NOMO-1 treated with DMSO at 0.1 percent for 48 hours (cell line): Measurements from ENCODE around the gene PPP1R12B.
"Not testable (repeated sequence)": the region's sequence is repeated elsewhere in the genome, so short reads cannot be mapped to it uniquely, and the experiment has no call there.

Experiments
- DNase-seq: peaks from one replicate; lab custom pipeline; 2025; ENCODE audit not compliant: unreplicated experiment; lab: John Stamatoyannopoulos, UW

PPP1R12B gene

DNA sequence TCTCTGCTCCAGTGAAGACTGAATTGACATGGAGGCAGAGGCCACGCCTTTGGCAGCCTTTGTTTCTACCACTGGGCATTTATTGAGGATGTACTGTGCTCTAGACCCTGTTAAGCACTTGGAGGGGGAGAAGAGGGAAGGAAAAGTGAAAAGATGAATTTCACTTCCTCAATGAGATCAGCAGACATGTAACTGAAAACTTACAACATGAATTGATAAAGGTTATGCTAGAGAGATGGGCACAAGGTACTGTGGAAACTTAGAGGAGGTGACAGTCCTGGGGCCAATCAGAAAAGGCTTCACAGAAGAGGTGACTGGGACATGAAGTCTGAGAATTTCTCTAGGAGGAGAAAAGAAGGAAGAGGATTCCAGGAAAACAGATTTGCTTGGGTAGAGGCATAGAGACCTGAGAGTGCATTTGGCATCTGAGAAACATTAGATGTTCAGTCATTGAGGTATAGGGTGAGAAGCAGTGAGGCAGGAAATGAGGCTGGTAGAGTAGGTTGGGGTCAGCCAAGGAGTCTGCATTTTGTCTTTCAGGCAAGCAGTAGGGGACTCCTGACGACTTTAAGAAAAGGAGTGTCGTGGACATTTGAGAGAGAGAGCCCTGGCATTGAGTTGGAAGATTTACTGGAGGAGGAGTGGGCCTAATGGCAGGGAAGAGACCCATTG is 248.7 kb downstream of the PPP1R12B start:
- peak; percentile 67 for DNase-seq

DNA sequence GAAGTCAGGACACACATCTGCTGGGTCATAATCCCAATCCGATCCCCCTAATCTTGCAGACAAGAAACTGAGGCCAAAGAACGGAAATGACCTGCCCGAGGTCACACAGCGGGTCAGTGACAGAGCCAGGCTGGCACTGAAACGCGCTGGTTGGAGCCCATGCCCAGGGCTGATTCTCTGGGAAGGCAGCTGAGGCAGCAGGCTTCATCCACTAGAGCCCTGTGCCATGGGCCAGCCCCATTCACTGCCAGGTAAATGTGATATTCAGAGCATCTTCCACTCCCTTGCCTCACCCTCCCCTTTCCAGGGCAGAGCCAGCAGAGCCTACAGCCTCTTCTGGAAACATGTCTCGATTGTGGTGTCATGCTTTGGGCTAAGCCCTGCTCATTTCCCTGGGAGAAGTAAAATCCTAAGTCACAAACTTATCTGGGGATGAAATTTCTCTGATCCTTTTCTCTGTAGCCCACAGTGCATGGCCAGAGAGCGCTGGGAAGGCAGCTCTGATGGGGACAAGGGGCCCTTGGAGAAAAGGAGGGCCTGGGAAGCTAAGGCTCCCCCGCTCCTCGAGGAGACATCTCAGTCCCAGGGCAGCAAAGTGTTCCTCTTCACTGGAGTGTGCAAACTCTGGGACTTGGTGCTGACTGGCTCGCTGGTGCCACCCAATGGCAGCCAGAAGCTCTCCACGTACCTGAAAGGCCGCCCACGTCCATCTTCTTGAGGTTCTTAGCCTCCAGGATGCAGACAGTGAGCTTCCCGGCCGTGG is 251.4 kb downstream of the PPP1R12B start:
- DNase-seq, result peak; percentile 21

DNA sequence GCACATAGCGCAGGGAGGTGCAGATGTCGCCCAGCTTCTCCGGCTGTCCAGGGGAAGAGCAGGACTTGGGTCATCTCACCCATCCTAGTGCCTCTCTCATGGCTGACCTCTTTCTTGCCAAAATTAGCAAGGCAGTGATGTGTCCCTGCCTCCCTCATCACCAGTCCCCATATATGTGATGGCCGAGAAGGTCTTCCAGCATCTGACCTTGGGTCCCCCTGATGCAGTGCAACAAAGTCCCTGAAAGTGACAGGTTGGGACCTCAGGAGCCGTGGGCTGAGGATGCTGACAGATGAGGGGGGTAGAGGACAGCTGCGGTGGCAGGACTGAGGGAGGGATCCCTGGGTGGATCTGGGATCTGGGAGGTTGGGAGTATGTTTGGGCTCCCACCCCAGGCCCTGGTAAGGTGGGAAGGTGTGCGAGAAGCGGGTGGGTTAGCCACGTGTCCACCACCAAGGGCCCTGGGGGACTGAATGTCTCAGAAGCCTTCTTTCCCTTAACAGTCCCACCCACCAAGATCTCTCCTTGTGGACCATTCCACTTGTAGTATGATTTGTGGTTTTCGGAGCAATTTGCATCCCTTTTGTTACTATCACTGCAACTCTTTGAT is 252.0 kb downstream of the PPP1R12B start:
- no peak for DNase-seq

DNA sequence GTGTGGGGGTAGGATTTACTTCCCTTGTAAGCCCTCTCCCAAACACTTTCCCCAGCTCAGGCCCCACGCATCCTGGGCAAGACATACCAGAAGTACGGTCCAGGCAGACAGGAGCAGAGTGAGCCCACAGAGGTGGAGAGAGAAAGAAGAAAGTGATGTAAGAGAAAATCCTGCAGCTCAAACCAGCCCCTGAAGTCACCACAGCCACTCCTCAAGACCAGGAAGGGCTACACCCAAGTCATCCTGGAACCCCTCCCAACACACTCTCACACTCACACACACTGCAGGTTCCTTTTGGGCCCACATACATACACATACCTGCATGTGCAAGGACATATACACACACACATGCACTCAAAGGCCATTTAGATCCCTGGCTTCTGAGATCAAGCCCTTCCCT is 254.9 kb downstream of the PPP1R12B start:
- no peak for DNase-seq

DNA sequence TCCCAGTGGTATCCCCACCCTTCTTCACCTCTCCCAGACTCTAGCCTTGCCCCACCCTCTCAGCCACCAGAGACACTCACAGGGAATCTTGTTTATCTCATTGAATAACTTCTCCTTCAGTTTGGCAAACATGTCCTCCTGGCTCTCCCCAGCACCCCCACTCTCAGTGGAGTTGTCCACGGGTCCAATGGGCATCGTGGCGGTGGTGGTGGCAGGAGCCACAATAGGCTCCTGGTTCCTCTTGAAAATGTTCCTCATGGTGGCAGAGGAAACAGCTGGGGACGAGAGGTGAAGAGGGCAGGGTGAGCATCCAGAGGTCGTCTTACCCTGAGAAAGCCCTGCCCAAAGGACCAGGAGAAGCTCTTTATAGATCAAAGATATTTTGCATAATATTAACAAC is 257.0 kb downstream of the PPP1R12B start:
- DNase-seq, result no peak

DNA sequence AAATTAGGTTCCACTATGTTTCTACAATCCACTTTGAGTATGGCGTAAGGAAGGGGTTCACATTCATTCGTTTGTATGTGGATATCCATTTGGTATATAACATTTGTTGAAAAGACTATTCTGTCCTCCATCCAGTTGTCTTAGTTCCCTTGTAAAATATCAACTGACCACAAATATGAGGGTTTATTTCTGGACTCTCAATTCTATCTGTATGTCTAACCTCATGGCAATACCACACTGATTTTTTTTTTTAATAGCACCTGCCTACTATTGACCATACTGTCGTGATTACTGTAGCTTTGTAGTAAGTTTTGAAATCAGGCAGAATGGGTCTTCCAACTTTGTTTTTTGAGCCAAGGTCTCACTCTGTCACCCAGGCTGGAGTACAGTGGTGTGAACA is 263.5 kb downstream of the PPP1R12B start:
- not testable (repeated sequence) for DNase-seq

DNA sequence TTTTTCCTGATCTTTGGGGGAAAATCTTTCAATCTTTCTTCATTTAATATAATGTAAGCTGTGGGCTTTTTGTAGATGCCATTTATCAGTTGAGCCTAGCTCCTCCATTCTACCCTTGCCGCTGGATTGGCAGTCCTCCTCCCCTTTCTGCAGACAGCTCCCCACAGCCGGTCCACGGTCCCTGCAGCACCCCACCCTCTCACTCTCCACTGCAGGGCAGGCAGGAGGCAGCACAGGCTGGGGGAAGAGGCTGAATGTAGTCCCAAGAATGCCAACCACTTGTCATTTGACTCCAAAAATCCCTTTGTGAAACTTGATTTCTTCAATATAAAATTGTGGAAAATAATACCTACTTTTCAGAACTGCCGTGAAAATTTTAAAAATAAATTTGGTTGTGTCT is 265.1 kb downstream of the PPP1R12B start:
- no peak for DNase-seq

DNA sequence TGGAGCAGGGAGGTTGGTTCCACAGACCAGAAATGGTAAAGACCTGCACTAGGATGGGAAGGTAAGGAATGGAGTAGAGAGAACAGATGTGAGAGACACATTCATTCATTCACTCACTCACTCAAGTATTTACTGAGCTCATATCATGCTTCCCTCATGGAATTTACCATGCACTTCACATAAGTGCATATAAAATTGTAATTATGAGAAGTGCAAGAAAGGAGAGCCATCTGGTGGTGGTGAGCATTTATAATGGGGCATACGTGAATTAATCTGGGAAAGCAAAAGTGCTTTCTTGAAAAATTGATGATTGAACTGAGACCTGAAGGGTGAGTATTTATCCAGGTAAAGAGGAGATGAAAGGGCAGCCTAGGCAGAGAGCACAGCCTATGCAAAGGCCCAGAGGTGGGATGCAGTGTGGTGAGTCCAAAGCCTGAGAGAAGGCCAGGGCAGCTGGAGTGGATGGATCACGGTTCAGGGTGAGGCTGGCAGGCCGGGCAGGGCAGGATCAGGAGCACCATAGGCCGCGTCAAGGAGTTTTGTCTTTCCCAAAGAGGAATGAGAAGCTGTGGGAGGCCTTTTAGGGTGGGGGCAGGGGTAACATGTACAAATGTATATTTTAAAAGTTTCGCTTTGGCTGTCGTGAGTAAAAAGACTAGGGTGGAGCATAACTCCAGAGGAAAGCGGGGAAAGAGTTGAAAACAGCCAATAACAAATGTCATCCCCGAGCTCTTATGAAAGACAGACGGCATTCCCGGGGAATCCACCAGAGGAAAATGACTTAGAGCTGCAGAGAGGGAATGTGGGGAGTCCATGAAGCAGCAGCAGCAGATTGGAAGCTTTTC is 266.1 kb downstream of the PPP1R12B start:
- not testable (repeated sequence) for DNase-seq

DNA sequence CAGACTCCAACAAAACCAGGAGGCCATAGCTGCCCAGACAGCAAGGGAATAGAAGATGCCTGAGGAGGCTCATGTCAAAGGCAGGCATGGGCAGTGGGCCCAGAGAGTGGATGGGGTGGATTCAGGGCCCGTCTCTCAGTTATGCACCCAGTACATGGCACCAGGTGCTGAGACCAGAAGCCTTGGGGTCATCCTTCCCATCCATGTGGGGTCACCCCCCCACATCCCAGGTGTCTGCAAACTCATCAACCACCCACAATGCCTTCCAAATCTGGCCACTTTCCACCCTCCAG is 266.7 kb downstream of the PPP1R12B start:
- not testable (repeated sequence) for DNase-seq

DNA sequence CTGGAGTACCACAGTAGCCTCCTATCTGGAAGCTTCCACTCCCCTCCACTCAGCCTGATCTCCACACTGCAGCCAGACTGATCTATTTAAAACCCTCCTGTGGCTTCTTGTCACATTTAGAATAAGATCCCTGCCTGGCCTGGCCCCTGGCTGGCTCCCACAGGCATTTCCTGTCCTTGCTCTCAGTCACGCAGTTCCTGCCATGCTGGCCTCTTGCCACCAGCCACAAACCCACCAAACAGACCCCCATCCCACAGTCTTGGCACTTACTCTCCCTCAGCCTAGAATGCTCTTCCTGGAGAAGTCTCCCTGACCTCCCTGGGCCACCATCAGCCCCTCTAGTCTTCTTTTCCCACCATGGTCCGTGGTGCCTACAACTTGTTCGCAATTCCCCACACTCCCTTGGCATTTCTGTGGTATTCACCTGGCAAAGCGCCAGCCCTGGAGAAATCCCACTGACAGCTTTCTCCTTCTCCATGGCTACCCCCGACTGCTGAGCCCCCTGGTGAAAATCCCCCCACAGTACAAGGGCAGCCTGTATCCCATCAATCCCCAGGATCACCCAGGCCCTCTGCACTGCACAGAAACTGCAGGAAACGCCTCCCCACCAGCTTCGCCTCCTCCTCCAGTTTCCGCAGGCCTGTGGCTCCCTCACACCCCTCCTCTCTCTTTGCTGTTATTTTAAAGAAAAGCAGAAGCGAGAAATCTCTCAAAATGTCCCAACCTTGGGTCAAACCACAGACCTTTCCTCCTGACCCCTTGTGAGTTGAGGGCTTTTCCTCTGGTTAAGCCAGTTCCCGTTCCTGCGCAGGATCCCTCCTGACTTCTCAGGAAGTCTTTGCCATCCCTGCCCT is 267.2 kb downstream of the PPP1R12B start:
- DNase-seq, result peak; percentile 95

DNA sequence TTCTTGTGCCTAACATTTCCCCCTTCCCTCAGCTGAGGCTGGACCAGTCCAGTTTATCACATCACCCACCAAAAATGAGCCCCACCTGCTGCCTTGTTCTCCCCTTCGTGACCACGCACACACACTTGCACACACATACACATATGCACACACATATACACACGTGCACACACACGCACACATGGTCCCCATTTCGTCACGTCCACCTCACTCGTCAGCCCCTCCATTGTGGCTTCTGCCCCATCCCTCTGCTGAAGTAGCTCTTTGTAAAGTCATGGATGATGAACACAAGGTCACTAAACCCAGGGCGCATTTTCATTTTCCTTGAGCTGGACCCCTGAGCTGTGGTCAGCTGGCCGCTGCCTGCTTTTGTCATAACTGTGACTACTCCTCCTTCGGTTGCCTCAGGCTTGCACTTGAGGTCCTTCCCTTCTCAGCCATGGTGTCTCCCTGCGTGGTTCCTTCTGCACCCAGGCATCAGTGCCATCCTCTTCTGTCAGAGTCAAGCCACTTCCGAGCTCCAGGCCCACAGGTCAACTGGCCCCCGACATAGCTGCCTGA is 267.9 kb downstream of the PPP1R12B start:
- DNase-seq, result peak; percentile 66

DNA sequence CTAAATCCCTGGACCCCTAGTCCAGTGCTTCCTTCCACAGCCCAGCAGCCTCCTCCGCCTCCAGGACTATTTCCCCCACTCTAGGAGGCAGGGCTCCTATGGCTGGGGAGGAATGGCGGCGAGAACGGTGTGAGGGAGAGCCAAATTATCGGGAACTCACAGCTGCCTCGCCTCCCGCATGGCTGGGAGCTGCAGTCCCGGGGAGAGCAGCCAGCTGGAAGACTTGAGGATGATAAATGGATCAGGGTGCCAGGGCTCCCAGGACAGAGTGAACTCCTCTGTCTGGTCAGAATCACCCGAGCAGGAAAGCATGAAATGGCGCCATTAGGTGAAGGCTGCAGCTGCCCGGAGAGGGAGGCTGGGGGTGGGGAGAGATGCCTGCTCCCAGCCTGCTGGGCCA is 270.5 kb downstream of the PPP1R12B start:
- not testable (repeated sequence) for DNase-seq

DNA sequence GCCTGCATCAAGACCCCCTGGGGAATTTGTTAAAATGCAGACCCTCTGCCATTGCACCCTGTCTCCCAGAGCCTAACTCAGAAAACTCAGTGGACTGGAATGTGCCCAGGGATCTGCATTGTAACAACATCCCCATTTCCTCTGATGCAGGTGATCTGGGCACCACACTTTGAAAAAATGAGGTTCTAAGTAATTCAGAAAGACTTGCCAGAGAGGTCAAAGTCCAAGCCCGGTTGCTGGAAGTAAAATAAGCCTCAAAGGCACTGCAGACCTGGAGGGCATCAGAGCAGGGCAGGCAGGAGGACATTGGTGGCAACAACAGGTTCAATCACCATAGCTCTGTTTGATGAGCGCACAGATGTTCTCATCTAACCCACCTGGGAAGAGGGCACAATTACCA is 271.0 kb downstream of the PPP1R12B start:
- no peak for DNase-seq

DNA sequence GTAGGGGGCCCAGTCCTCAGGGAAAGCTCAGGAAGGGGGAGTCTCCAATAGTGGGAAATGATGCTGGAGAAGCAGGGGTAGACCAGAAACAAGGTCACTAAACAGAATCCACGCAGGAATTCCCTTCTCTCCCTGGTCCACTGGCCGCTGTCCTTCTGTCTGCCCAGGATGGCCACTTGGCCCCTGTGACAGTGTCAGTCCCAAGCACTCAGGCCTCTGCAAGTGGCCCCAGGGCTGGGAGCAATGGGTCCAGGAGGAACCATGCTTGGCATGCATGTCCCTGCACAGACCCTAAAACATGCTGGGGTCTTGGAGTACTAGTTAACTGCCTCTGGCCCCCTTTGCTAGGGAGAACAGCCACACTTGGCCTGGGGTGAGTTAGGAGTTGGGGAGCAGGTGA is 271.5 kb downstream of the PPP1R12B start:
- DNase-seq, result not testable (repeated sequence)

DNA sequence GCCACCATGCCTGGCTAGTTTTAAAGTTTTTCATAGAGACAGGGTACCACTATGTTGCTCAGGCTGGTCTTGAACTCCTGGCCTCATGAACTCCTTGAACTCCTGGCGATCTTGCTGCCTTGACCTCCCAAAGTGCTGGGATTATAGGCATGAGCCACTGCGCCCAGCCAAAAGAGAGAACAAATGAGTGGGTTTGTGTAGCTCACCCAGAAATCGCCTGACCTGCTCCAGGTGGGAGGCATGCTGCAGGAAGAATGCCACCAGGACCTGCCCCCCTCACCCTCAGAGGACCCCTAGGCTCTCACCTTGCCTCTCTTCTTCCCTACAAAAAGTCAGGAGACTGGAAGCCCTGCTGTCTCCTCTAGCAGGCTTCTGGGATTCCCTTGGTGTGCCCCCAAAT is 272.9 kb downstream of the PPP1R12B start:
- no peak for DNase-seq

DNA sequence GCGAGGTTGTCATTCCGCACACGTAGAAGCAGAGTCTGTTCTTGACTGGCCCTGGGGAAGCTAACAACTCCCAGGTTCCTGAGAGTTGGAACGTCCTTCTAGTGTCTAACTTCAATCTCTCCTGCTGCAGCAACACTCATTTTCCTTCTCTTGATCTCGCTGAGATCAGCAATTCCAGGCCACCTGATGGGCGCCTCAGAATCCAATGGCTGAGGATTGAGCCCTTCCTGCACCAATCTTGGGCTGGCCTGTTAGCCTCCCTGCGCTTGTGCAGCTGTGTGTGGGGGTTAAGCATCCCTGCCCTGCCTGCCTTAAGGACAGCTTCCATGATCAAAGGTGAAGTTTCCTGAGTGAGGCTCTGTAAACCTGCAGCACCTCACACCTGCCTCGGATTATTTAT is 273.9 kb downstream of the PPP1R12B start:
- DNase-seq, result no peak

DNA sequence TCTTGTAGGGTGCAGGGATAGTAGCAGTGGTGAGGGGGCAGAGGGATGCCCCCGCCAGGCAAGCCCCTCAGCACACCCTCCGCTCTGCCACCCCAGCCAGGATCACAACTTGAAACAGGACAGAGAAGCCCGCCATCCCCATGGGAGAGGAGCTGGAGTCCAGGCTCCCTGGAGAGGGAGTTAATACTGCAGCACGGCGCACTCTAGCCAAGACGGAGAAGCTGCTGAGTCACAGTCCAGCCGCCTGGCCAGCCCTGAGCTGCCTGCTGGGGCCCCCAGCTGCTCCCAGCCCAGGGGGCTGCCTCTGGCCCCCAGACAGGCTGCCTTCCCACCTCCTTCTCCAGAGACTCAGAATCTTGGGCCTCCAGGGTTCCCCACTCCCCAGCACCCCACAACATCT is 274.6 kb downstream of the PPP1R12B start:
- DNase-seq, result no peak

DNA sequence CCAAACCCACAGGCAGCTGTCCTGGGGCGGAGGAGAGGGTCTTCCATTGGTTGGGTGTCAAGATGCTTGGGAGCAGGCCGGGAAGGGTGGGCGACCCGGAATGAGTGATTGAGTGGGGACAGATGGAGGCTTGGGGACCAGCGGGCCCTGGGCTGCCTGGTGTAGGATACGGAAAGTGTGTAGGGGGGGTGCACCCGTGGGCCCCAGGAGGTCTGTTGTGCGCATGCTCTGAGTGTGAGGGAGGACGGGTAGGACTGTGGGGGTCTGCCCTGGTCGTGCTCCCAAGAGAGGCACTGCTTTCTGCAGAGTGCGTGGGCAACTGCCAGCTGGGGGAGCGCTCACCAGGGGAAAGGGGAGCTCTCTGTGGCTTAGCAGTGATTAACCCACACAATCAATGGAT is 275.0 kb downstream of the PPP1R12B start:
- not testable (repeated sequence) for DNase-seq

DNA sequence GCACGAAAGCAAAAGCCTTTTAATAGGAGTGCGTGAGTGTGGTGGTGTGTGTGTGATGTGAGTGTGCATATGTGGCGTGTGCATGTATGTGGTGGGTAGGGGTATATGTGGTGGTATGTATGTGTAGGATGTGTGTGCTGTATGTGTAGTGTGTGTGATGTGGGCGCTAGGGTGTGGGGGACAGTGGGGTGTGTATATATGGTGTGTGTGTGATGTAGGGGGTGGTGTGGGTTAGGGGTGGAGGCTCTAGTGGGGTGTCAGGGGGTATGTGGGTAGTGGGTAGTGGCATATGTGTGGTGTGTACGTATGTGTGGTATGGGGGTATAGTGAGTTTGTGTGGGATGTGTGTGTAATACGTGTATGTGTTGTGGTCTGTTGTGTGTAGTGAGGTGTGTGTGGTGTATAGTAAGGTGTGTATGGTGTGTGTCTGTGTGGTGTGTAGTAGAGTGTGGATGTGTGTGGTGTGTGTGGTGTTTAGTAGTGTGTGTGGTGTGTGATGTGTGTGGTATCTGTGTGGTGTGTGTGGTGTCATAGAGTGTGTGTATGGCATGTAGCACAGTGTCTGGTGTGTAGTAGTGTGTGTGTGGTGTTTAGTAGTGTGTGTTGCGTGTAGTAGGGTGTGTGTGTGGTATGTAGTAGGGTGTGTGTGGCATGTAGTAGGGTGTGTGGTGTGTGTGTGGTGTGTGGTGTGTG is 275.7 kb downstream of the PPP1R12B start:
- DNase-seq, result no peak

DNA sequence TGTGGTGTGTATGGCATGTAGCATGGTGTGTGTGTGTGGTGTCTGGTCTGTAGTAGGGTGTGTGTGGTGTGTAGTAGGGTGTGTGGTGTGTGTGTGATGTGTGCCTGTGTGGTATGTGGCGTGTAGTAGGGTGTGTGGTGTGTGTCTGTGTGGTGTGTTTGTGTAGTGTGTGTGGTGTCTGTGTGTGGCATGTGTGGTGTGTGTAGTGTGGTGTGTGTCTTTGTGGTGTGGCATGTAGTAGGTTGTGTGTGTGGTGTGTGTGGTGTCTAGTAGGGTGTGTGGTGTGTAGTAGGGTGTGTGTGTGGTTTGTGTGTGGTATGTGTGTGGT is 276.2 kb downstream of the PPP1R12B start:
- DNase-seq, result no peak
